IPS-NIHi7 (cell line): Measurements from ENCODE around the gene UBE2U.

Source experiments
- DNase-seq: peaks from one replicate; pipeline ENCODE4 v3.0.0; 2012; ENCODE audit warnings: mixed read lengths; ENCODE audit errors: extremely low spot score

The UBE2U gene

DNA sequence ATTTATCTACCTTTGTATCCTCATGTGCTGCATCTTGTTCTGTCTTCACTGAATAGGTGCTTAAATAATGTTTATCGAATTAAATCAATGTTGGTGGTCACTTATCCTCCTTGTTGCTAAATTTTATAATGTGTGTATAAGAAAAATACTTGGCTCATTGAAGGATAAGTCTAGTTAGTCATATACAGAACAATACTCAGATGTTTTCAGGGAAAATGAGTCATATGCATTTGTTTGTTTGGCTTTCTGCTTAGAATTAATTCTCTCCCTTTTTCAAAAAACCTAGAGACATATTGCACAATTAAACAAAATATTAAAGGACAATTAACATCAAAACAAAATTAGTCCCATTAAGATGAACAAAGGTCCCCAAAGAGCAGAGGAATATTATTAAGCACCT, 89.0 kb downstream of the UBE2U start:
- DNase-seq, result no peak

GRCh38 chr1:64293820-64294219, 90.4 kb downstream of the UBE2U start:
- DNase-seq, result no peak

DNA sequence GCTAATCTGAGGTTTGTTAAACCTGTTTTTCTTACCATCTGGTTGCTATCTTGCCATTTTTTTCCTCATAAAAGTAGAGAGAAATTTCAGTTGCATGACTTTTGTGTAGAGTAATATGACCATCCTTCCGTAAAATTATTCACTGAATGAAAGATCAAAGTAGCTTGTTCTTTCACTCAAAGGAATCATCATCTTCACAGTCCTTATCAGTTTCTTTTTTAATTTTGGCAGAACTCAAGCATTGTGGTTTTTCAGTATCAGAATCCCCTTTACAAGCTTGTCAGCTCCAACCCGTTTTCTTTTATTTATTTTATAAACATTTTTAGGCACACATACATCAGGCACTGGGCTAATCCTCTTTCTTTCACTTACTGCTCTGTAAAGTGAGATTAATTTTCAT, 91.7 kb downstream of the UBE2U start:
- DNase-seq, result no peak

DNA sequence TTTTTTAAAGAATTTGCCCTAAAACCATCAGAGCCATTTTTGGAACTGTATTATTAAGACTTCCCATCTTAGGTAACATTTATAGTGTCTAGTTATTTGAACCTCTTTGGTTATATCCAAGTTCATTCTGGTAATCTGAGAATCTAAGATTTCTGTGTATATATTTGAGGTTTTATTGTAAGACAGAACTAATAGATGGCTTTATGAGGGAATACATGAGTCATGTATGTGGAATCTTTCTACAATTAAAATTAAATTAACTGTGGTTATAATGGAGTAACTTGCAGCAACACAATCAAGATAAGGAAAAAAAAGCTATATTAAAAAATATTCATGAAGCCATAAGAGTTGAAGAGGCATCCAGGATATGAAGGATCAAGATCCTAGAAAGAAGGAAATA, 92.1 kb downstream of the UBE2U start:
- DNase-seq, result no peak

DNA sequence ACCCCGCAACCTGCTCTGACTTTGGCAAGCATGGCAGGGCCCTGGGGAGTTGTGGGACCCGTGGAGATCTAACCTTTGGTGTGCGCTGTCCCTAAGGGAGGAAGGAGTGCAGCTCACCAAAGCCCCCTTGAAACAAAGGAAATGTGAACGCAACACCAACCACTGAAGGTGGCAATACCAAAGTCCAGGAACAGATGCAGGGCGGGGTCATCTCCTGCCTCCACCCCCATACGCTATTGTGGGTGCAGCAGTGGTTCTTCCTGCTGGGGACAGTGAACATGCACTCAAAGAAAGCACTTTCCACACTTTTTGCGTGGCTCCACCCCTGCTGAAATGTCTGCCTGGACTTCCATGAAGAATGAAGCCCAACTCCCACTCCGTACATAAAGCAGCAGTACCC, 93.0 kb downstream of the UBE2U start:
- DNase-seq, result no peak

GRCh38 chr1:64302194-64302593, 98.8 kb downstream of the UBE2U start:
- DNase-seq, result no peak

DNA sequence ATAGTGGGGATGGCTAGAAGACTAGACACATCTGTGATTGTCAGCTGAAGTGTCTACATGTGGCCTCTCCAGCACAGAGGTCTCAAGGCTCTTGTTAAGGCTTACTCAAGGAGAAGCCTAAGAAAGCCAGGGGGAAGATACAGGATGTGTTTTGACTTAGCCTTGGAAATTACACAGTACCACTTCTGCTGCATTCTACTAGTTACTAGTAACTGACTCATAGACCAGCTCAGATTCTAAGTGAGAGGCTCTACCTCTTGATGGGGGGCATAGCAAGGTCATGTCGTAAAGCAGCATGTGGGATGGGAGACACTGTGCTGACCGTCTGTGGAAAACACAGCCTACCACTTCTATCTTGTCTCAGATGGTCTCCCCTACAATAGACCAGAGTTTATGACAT, 99.5 kb downstream of the UBE2U start:
- DNase-seq, result no peak

DNA sequence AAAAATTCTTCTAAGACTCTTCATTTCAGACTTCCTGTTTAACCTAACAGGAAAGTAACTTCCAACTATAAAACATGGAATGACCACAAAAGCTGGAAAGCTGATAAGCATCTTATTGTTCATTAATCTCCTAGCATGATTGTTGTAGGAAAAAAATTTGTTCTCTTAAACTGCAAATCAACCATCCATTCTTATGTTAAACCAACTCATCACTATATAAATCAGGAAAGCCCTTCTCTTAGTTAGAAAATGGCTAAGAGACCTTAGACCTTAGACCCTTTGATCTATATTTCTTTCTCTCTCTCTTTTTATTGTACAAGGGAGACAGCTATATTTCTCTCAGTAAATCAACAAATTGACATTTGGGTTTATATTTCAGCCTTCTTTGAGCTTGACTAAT, 101.4 kb downstream of the UBE2U start:
- no peak for DNase-seq

GRCh38 chr1:64308866-64309265, 105.4 kb downstream of the UBE2U start:
- DNase-seq, result no peak

GRCh38 chr1:64309431-64309831, 106.0 kb downstream of the UBE2U start:
- DNase-seq, result no peak

DNA sequence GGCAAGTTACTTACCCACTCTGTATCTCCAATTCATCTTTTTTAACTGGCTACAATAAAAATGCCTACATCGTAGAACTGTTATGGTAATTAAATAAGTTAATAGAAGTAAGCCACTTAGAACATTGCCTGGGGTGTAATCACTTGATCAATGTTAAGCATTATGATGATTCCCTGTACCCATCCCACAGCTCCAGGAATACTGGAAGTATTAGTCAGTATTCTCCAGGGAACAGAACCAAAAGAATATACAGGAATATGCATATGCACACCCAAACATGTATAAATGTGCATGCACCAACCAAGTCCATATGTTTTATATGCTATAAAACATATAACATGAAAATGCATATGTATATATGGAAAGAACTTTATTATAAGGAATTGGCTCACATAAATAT, 107.3 kb downstream of the UBE2U start:
- no peak for DNase-seq

DNA sequence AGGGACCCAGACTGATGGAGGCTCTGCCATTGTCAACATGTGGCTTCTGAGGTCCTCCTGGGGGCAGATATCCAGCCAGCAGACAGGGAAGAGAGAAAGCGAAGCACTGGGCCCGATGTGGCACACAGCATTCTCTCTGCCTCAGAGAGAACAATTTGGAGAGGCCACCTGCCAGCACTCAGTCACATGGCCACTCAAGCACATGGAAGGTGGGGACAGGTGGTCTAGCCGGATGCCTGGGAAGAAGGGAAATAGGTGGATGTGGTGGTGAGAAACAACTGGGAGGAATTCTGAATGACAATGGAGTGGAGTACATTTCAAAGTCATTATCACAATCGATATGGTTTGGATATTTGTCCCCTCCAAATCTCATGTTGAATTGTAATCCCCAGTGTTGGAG, 109.0 kb downstream of the UBE2U start:
- no peak for DNase-seq

DNA sequence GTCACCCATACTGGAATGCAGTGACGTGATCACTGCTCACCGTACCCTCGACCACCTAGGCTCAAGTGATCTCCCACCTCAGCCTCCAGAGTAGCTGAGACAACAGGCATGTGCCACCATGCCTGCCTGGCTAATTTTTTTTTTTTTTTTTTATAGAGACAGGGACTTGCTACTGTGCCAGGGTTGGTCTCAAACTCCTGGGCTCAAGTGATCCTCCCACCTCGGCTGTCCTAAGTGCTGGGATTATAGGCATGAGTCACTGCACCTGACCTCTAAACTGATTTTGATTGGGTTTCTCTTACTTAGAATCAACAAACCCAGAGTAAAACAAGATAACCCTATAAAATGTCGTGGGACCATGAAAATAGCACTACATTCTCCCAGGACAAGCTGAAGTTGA, 112.0 kb downstream of the UBE2U start:
- DNase-seq, result no peak
